GM18499 (cell line): ENCODE results near the gene TMEM184C.

Experiments
- ATAC-seq: cut with Tn5 transposase; IDR thresholded peaks from one replicate; pipeline ENCODE4 v1.9.1; 2021; ENCODE audit warnings: moderate number of reproducible peaks; ENCODE audit not compliant: insufficient read depth, unreplicated experiment

TMEM184C gene

DNA sequence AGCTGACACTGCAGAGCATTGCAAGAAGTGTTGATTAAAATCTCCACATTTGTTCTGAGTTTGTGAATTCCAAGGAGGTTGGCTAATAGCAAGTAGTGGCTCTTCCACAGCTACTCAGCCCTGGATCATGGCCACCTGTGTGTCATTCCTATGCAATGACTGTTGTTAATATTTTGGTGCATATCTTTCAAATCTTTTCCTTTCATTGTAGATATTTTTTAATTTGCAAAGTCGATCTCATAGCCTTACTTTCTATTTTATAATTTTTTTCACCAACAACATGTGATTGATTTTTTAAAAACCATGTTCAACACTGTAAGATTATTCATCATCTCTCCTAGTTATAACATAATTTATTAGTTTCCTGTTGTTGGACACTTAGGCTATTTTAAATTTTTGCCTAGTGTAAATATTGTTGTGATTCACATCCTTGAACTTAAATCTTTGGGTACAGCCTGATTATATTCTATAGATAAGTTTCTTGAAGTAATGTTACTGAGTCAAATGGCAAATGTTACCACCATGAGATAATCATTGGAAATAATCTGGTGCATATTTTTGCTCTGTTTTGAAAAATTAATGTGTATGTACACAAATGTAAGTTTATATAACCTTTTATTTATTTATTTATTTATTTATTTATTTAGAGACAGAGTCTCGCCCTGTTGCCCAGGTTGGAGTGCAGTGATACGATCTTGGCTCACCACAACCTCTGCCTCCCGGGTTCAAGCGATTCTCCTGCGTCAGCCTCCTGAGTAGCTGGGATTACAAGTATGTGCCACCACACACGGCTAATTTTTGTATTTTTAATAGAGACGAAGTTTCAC lies 97.6 kb downstream of the TMEM184C start:
- ATAC-seq: no peak

DNA sequence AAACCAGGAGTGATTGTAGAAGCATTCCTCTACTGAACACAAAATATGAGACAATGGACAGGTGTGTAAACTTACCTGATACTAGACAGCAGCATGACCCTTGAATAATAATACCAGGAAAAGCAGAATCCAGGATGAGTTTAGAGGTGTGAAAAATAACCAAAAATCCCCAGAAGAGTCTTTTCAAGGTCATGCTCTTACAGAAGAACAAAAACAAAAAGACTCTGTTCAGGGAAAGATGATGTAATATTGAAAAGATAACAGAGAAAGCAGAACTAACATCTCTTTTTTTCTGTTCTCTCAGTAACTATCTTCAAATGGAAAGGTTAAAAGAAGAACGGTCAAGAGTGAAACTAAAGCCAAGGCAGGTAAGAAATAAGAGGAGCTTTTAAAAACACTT lies 100.7 kb downstream of the TMEM184C start:
- peak; percentile 87 for ATAC-seq
